Fibroblast of villous mesenchyme (primary cell): Measurements from ENCODE around the gene PPP1R27. TPM values are rescaled to one million over a fixed set of nuclear protein-coding genes. Genes with fewer than 3 reads are reported as not detected.

Source experiments
- DNase-seq: peaks from one replicate; pipeline ENCODE4 v3.0.0-alpha.2; 2010; ENCODE audit warnings: low read depth
- H3K4me3 ChIP-seq: 2 replicates; pipeline ENCODE4 v1.5.1; 2011; ENCODE audit warnings: low read depth, mild to moderate bottlenecking, low read length
- CTCF ChIP-seq: IDR thresholded peaks from 2 replicates; pipeline ENCODE4 v1.5.1; 2012; ENCODE audit warnings: low read depth, mild to moderate bottlenecking, low read length; ENCODE audit not compliant: insufficient read depth
- total RNA-seq: library from RNA; depleted of rRNA; stranded (reverse); fragments of >200 nt; gene quantifications from 2 replicates; pipeline ENCODE4 v1.2.3, GENCODE V29; 2012

Gene PPP1R27
- total RNA-seq, 1 donor = not detected

GRCh38 chr17:81833160-81833920 lies 1.5 kb downstream of the PPP1R27 start, which contains the start of gene MCRIP1:
MCRIP1 (minus strand) TSS chr17:81833291; CDS start chr17:81824506, 8,785 bp downstream.
- TF ChIP-seq CTCF = no peak
- H3K4me3 ChIP-seq = peak within 1 kb of the TSS; percentile 79
- peak; percentile 95 for DNase-seq

- TF ChIP-seq CTCF = no peak
- H3K4me3 ChIP-seq = peak overlapping the region; percentile 74
- DNase-seq = peak; percentile 27
Observed at GRCh38 chr17:81832608-81833159, 2.2 kb downstream of the PPP1R27 start.

GRCh38 chr17:81831957-81832607 lies 2.8 kb downstream of the PPP1R27 start:
- H3K4me3 ChIP-seq = peak overlapping the region; percentile 74
- TF ChIP-seq CTCF = no peak
- DNase-seq = peak; percentile 49

- H3K4me3 ChIP-seq = peak overlapping the region; percentile 74
- no peak for DNase-seq
- no peak for TF ChIP-seq CTCF
Observed at GRCh38 chr17:81831563-81831956, 3.3 kb downstream of the PPP1R27 start.

- H3K4me3 ChIP-seq = no peak overlapping the region
- TF ChIP-seq CTCF = no peak
- no peak for DNase-seq
Observed at GRCh38 chr17:81829858-81830257, 5.0 kb downstream of the PPP1R27 start.

GRCh38 chr17:81828656-81829055 lies 6.2 kb downstream of the PPP1R27 start:
- H3K4me3 ChIP-seq = no peak overlapping the region
- DNase-seq = no peak
- TF ChIP-seq CTCF = no peak
